HEK293 (cell line): ENCODE results near the gene PPFIA4.

ENCODE experiments used
- CTCF ChIA-PET: fragments of 350-600 bp; formaldehyde crosslinking; extraction: SDS; loops from one replicate; lab custom pipeline; 2021; ENCODE audit warnings: antibody characterized with exemption; lab: Yijun Ruan, JAX
- POLR2A ChIA-PET: fragments of 300-600 bp; formaldehyde crosslinking; extraction: SDS; loops from one replicate; lab custom pipeline; 2020; ENCODE audit warnings: antibody characterized with exemption, inconsistent platforms; lab: Yijun Ruan, JAX
- H3K27ac ChIP-seq: fragments of 200-500 bp; sonication (Bioruptor generic); 2 replicates; pipeline ENCODE4 v1.5.1; 2014; ENCODE audit warnings: low read depth, low read length, control low read depth, inconsistent platforms; ENCODE audit errors: extremely low read depth
- H3K36me3 ChIP-seq, 2 experiments: fragments of 200-500 bp in 1 of 2; sonication (Bioruptor generic) in 1 of 2; 1 replicate in 1 of 2; 2 replicates in 1 of 2; pipeline ENCODE4 v1.5.1; 2014 to 2017; ENCODE audit warnings: inconsistent platforms in 2 of 2, low read length in 2 of 2; ENCODE audit not compliant: control insufficient read depth in 2 of 2, insufficient read depth in 1 of 2
- H3K4me1 ChIP-seq: fragments of 200-500 bp; sonication (Bioruptor generic); 2 replicates; pipeline ENCODE4 v1.5.1; 2014; ENCODE audit warnings: mild to moderate bottlenecking, low read length, inconsistent platforms; ENCODE audit not compliant: control insufficient read depth, insufficient read depth
- H3K4me3 ChIP-seq: 2 replicates; pipeline ENCODE4 v1.5.1; 2011; ENCODE audit warnings: low read depth, mild to moderate bottlenecking, control low read depth, low read length, moderate library complexity
- H3K9me3 ChIP-seq: fragments of 200-500 bp; sonication (Bioruptor generic); 2 replicates; pipeline ENCODE4 v1.5.1; 2014; ENCODE audit warnings: low read depth, low read length, inconsistent platforms; ENCODE audit not compliant: control insufficient read depth, insufficient read depth
- EGR2 ChIP-seq: fragments of 450-650 bp; formaldehyde crosslinking; IDR thresholded peaks from 2 replicates; pipeline ENCODE4 v1.5.1; 2016; ENCODE audit warnings: low read depth, missing biosample characterization, missing genetic modification characterization
- KLF16 ChIP-seq: fragments of 450-650 bp; formaldehyde crosslinking; IDR thresholded peaks from 2 replicates; pipeline ENCODE4 v1.5.1; 2017; ENCODE audit warnings: missing biosample characterization, missing genetic modification characterization
- MZF1 ChIP-seq: fragments of 450-650 bp; formaldehyde crosslinking; IDR thresholded peaks from 2 replicates; pipeline ENCODE4 v1.5.1; 2017; ENCODE audit warnings: missing biosample characterization, missing genetic modification characterization, borderline replicate concordance
- SALL2 ChIP-seq: fragments of 450-650 bp; formaldehyde crosslinking; IDR thresholded peaks from 2 replicates; pipeline ENCODE4 v1.5.0; 2017; ENCODE audit warnings: missing biosample characterization, mild to moderate bottlenecking, missing genetic modification characterization, borderline replicate concordance
- TRIM28 ChIP-seq: IDR thresholded peaks from 2 replicates; pipeline ENCODE4 v1.6.1; 2011; ENCODE audit warnings: low read length, control low read depth, borderline replicate concordance
- TSHZ1 ChIP-seq: fragments of 450-650 bp; formaldehyde crosslinking; IDR thresholded peaks from 2 replicates; pipeline ENCODE4 v1.5.1; 2016; ENCODE audit warnings: missing biosample characterization, missing genetic modification characterization, borderline replicate concordance
- YY2 ChIP-seq: fragments of 450-650 bp; formaldehyde crosslinking; IDR thresholded peaks from 2 replicates; pipeline ENCODE4 v1.5.1; 2016; ENCODE audit warnings: missing biosample characterization, missing genetic modification characterization
- ZBTB48 ChIP-seq: fragments of 450-650 bp; formaldehyde crosslinking; IDR thresholded peaks from 2 replicates; pipeline ENCODE4 v1.5.1; 2016; ENCODE audit warnings: missing biosample characterization, missing genetic modification characterization
- ZEB2 ChIP-seq: fragments of 450-650 bp; formaldehyde crosslinking; IDR thresholded peaks from 2 replicates; pipeline ENCODE4 v1.5.1; 2016; ENCODE audit warnings: missing biosample characterization, missing genetic modification characterization
- ZFHX2 ChIP-seq: fragments of 450-650 bp; formaldehyde crosslinking; conservative IDR thresholded peaks from 2 replicates; pipeline ENCODE4 v1.5.1; 2016; ENCODE audit warnings: missing biosample characterization, missing genetic modification characterization
- ZFP37 ChIP-seq: fragments of 450-650 bp; formaldehyde crosslinking; IDR thresholded peaks from 2 replicates; pipeline ENCODE4 v1.5.1; 2016; ENCODE audit warnings: missing biosample characterization, missing genetic modification characterization
- ZFP41 ChIP-seq: fragments of 450-650 bp; formaldehyde crosslinking; IDR thresholded peaks from 2 replicates; pipeline ENCODE4 v1.5.1; 2016; ENCODE audit warnings: missing biosample characterization, missing genetic modification characterization, borderline replicate concordance
- ZNF155 ChIP-seq: fragments of 450-650 bp; formaldehyde crosslinking; IDR thresholded peaks from 2 replicates; pipeline ENCODE4 v1.5.1; 2016; ENCODE audit warnings: missing biosample characterization, missing genetic modification characterization
- ZNF214 ChIP-seq: fragments of 450-650 bp; formaldehyde crosslinking; IDR thresholded peaks from 2 replicates; pipeline ENCODE4 v1.5.1; 2017; ENCODE audit warnings: missing biosample characterization, mild to moderate bottlenecking, missing genetic modification characterization, borderline replicate concordance
- ZNF23 ChIP-seq: fragments of 450-650 bp; formaldehyde crosslinking; IDR thresholded peaks from 2 replicates; pipeline ENCODE4 v1.5.1; 2016; ENCODE audit warnings: missing biosample characterization, missing genetic modification characterization, borderline replicate concordance
- ZNF266 ChIP-seq: fragments of 450-650 bp; formaldehyde crosslinking; IDR thresholded peaks from 2 replicates; pipeline ENCODE4 v1.5.1; 2016; ENCODE audit warnings: missing biosample characterization, missing genetic modification characterization, low read depth
- ZNF391 ChIP-seq: fragments of 450-650 bp; formaldehyde crosslinking; IDR thresholded peaks from 2 replicates; pipeline ENCODE4 v1.5.1; 2016; ENCODE audit warnings: low read depth, missing biosample characterization, missing genetic modification characterization, borderline replicate concordance
- ZNF398 ChIP-seq: fragments of 450-650 bp; formaldehyde crosslinking; IDR thresholded peaks from 2 replicates; pipeline ENCODE4 v1.5.1; 2017; ENCODE audit warnings: missing biosample characterization, missing genetic modification characterization
- ZNF558 ChIP-seq: fragments of 450-650 bp; formaldehyde crosslinking; IDR thresholded peaks from 2 replicates; pipeline ENCODE4 v1.5.1; 2016; ENCODE audit warnings: missing biosample characterization, missing genetic modification characterization
- ZNF561 ChIP-seq: fragments of 450-650 bp; IDR thresholded peaks from 2 replicates; pipeline ENCODE4 v1.5.1; 2018; ENCODE audit warnings: missing biosample characterization, missing genetic modification characterization, borderline replicate concordance
- ZNF585B ChIP-seq: fragments of 450-650 bp; formaldehyde crosslinking; IDR thresholded peaks from 2 replicates; pipeline ENCODE4 v1.5.1; 2016; ENCODE audit warnings: missing biosample characterization, missing genetic modification characterization
- ZNF654 ChIP-seq: fragments of 450-650 bp; formaldehyde crosslinking; IDR thresholded peaks from 2 replicates; pipeline ENCODE4 v1.5.1; 2016; ENCODE audit warnings: low read depth, missing biosample characterization, missing genetic modification characterization
- ZNF707 ChIP-seq: fragments of 450-650 bp; formaldehyde crosslinking; IDR thresholded peaks from 2 replicates; pipeline ENCODE4 v1.5.1; 2016; ENCODE audit warnings: missing biosample characterization, missing genetic modification characterization
- ZNF747 ChIP-seq: fragments of 450-650 bp; formaldehyde crosslinking; IDR thresholded peaks from 2 replicates; pipeline ENCODE4 v1.5.1; 2016; ENCODE audit warnings: missing biosample characterization, missing genetic modification characterization
- ZNF843 ChIP-seq: fragments of 450-650 bp; formaldehyde crosslinking; IDR thresholded peaks from 2 replicates; pipeline ENCODE4 v1.5.1; 2016; ENCODE audit warnings: missing biosample characterization, missing genetic modification characterization

PPFIA4 gene

GRCh38 chr1:203033917-203034316, 7.6 kb downstream of the PPFIA4 start:
- Histone ChIP-seq H3K27ac (no peak overlapping the region), H3K4me3 (no peak overlapping the region), H3K9me3 (no peaks in the 10 kb centered on the region), H3K4me1 (no peaks in the 10 kb centered on the region), H3K36me3 (no peaks in the 10 kb centered on the region)
- CTCF ChIA-PET = interaction anchor here (0.6 to 23.3 kb wide), 7 partner anchors 12 to 233 kb away, joined by 3 to 526 read pairs (median 3); no protein-coding TSS in a partner anchor
- POLR2A ChIA-PET = no interaction called here
- TF ChIP-seq ZNF747 (tag by site-specific recombination) (no peak), ZBTB48 (no peak), ZEB2 (tag by site-specific recombination) (no peak), ZFP37 (tag by site-specific recombination) (no peak), ZNF561 (tag by site-specific recombination) (no peak), MZF1 (tag by site-specific recombination) (no peak), ZNF155 (tag by site-specific recombination) (no peak), ZNF707 (tag by site-specific recombination) (no peak), ZNF654 (tag by site-specific recombination) (no peak), ZNF214 (no peak), YY2 (no peak), ZNF558 (tag by site-specific recombination) (no peak), KLF16 (tag by site-specific recombination) (no peak), ZNF23 (tag by site-specific recombination) (no peak), ZNF398 (tag by site-specific recombination) (no peak)

GRCh38 chr1:203034422-203035110, 8.3 kb downstream of the PPFIA4 start:
- no peak overlapping the region for H3K4me3 ChIP-seq
- CTCF ChIA-PET = interaction anchor here (0.6 to 23.3 kb wide), 8 partner anchors 12 to 232 kb away, joined by 3 to 526 read pairs (median 4); no protein-coding TSS in a partner anchor
- POLR2A ChIA-PET = interaction anchor here (0.9 kb wide), 1 partner anchor 8 kb away, joined by 3 read pairs; the partner anchor contains the start of gene PPFIA4
- no peak for TF ChIP-seq ZBTB48
- no peak for TF ChIP-seq TRIM28
- no peak for TF ChIP-seq ZFP41 (tag by site-specific recombination)
- TF ChIP-seq, all 188 proteins: peak for 0
- H3K4me1 ChIP-seq = no peaks in the 10 kb centered on the region
- no peaks in the 10 kb centered on the region for H3K9me3 ChIP-seq
- H3K27ac ChIP-seq = no peak overlapping the region
- no peaks in the 10 kb centered on the region for H3K36me3 ChIP-seq

GRCh38 chr1:203035111-203036000, 9.1 kb downstream of the PPFIA4 start:
- Histone ChIP-seq H3K27ac (no peak overlapping the region), H3K4me1 (no peaks in the 10 kb centered on the region), H3K36me3 (no peaks in the 10 kb centered on the region), H3K4me3 (no peak overlapping the region), H3K9me3 (no peaks in the 10 kb centered on the region)
- ChIA-PET POLR2A (interaction anchor here (0.9 to 1.3 kb wide), 2 partner anchors 9 to 28 kb away, joined by 3 to 5 read pairs; partner anchors contain the start of genes PPFIA4 and TMEM183A), CTCF (interaction anchor here (0.6 to 23.3 kb wide), 10 partner anchors 8 to 232 kb away, joined by 3 to 526 read pairs (median 4); no protein-coding TSS in a partner anchor)
- TF ChIP-seq ZFHX2 = peak; percentile 91
- no peak for TF ChIP-seq SALL2 (tag by site-specific recombination)
- TF ChIP-seq ZNF843 (tag by site-specific recombination) = no peak
- TF ChIP-seq EGR2 = peak; percentile 90
- TF ChIP-seq TSHZ1 (tag by site-specific recombination) = no peak
- TF ChIP-seq ZNF266 (tag by site-specific recombination) = peak; percentile 84
- TF ChIP-seq ZNF585B (tag by site-specific recombination) = no peak
- TF ChIP-seq ZNF391 (tag by site-specific recombination) = no peak
